RCC 7860 (cell line): ENCODE results near the gene TNP2.
"Not testable (repeated sequence)": the region's sequence is repeated elsewhere in the genome, so short reads cannot be mapped to it uniquely, and the experiment has no call there.

Source experiments
- DNase-seq: peaks from one replicate; pipeline ENCODE4 v3.0.0-alpha.2; 2015; ENCODE audit warnings: low spot score
- FAIRE-seq: peaks from 2 replicates; lab custom pipeline; 2012; peaks lifted over from hg19 to GRCh38; lab: Jason Lieb, UNC

Gene TNP2

GRCh38 chr16:11225677-11226549 is 43.2 kb downstream of the TNP2 start:
- no peak for FAIRE-seq

GRCh38 chr16:11224894-11225676 is 44.0 kb downstream of the TNP2 start:
- FAIRE-seq = no peak
- DNase-seq = no peak

More at GRCh38 chr16:11225677-11226549, 43.2 kb downstream of the TNP2 start:
- DNase-seq = no peak

- FAIRE-seq (no peak), DNase-seq (no peak)
Observed at GRCh38 chr16:11224096-11224893, 44.8 kb downstream of the TNP2 start.

DNA sequence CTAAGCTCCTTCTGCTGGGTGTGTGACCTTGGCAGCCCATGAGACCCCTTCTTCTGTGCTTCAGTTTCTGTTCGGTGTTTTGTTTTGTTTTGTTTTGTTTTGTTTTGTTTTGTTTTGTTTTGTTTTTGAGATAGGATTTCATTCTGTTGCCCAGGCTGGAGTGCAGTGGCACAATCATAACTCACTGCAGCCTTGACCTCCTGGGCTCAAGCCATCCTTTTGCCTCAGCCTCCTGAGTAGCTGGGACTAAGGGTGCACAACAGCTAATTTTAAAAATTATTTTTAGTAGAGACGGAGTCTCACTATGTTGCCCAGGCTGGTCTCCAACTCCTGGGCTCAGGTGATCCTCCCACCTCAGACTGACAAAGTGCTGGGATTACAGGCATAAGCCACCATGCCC is 48.6 kb downstream of the TNP2 start:
- not testable (repeated sequence) for FAIRE-seq, DNase-seq

DNA sequence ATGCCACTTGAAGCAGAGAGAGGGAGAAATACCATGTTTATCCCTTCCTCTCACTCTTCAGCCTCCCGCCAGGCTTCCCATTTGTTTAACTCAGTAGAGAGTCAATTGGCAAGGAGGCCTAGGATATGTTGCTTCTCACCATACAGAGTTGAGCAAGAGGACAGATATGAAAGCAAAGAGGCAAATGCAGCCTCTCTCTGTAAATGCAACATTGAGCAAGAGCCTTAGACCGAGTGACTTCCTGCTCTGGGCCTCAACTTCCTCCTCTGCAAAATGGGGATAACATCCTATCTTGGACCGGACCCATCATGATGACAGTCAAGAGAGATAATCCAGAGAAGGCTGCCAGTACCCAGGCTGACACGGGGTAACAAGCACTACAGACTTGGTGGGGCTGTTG is 49.9 kb downstream of the TNP2 start:
- DNase-seq (no peak), FAIRE-seq (no peak)

DNA sequence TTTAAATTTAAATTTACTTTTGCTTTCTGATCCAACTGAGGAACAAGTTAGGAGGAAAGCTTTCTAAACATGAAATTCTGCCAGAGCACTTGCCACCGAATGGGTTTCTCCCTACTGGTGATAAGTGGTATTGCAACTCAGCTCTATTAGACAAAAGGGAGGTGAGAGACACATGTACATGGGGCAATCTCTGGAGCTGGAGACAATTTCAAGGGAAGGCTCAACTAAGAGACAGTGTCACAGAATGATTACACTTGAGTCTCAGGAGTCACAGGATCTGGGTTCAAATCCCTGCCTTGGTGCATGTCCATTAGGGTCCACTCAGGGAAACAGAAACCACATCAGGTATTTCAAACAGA is 50.5 kb downstream of the TNP2 start:
- FAIRE-seq = no peak
- DNase-seq = no peak
